GM21717 (cell line): ENCODE measurements around the gene TYW1.
"Not testable (repeated sequence)": the region's sequence is repeated elsewhere in the genome, so short reads cannot be mapped to it uniquely, and the experiment has no call there.

Experiments used
- ATAC-seq: cut with Tn5 transposase; IDR thresholded peaks from one replicate; pipeline ENCODE4 v1.9.1; 2021; ENCODE audit warnings: mild to moderate bottlenecking, moderate library complexity; ENCODE audit not compliant: unreplicated experiment

Gene TYW1

DNA sequence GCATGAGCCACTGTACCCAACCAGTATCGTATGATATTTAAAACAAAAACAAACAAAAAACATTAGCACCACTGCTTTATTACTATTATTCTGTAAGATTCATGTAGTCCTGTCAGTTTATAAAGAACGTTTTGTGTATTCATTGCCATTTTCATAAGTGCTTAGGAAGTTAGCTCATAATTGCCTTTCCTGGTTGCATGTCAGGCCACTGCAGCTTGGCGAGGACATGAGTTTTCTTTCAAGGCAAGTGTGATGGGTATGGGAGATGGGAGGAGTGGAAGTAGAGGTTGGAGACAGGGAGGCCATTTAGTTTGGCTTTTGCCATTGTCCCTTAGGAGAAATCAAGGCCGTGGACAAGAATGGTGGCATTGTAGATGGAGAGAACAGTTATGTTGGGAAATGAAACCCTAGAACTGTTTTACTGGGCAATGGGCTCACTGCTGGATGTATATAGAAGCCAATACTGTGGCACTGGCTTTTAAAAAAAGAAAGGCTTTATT lies 48.9 kb downstream of the TYW1 start:
- ATAC-seq, result no peak

DNA sequence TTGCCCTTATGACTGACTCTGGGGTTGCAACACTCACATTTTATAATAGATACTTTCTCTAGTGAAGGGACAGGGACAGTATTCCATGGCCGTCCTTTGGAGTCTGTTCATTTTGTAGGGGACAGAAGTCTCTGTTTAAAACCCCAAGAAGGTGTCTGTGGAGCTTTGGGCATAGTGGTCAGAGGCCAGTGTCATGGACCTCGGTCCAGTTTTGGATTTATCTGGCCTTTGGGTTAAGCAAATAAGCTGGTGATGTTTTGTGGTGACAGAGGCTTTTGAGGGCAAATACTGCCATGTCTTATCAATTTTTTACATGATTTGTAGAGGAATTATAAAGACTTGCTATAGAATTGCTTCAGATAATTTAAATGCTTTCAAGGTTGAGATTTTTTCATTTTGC lies 50.2 kb downstream of the TYW1 start:
- ATAC-seq, result not testable (repeated sequence)

DNA sequence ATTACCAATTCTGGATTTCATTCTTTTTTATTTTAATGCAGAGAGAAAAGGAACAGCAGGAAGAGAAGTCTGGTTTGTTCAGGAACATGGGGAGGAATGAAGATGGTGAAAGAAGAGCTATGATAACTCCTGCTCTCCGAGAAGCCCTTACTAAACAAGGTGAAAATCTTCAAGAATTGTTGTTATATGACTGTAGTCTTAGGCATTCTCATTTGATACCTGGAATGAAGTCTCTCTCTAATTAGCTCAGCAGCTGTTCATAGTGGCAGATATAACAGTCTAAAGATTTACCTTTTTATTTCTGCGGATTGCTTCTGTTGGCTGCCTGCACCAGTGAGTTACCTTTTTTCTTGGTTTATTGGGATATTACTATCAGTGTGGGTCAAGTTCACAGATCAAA lies 53.3 kb downstream of the TYW1 start:
- not testable (repeated sequence) for ATAC-seq

DNA sequence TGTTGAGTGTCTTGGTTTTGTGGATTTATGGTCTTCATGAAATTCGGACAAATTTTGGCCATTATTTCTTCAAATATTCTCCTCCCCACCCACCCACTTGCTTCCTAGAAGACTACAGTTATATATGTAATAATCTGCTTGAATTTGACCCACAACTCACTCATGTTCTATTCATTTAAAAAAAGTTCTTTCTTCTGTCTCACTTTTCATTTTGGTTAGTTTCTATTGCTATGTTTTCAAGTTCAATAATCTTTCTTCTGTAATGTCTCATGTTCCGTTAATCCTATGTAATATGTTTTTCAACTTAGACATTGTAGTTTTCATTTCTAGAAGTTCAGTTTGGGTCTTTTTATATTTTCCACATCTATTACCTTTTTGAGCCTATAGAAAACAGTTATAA lies 55.5 kb downstream of the TYW1 start:
- ATAC-seq, result not testable (repeated sequence)

DNA sequence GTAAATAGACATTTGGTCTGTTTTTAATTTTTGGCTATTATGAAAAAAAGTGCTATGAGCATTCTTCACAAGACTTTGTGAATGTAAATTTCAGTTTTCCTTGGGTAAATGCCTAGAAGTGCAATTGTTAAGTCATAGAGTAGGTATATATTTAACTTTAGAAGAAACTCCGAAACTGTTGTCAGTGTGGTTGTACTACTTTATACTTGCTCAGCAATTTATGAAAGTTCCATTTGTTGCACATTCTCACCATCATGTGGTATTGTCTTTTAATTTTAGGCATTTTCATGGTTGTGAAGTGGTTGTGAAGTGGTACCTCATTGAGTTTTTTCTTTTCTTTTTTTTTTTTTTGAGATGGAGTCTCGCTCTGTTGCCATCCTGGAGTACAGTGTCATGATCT lies 60.0 kb downstream of the TYW1 start:
- no peak for ATAC-seq

DNA sequence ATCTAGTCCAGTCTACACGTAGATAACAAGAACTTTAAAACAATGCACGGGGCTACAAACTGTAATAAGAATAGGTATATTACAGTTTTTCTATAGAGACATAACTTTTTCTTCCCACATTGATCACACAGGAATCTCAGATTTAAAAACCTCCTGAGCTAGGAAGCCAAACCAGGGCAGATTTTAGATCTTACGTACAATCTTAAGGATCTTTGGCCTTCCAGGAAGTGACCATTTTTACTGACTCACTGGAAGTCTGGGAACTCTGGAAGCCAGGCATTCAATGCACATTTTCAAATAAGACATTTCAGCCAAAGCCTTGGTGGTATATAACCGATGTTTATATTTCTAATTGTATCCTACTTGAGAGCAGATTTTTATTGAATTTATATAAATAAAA lies 64.7 kb downstream of the TYW1 start:
- ATAC-seq, result not testable (repeated sequence)

DNA sequence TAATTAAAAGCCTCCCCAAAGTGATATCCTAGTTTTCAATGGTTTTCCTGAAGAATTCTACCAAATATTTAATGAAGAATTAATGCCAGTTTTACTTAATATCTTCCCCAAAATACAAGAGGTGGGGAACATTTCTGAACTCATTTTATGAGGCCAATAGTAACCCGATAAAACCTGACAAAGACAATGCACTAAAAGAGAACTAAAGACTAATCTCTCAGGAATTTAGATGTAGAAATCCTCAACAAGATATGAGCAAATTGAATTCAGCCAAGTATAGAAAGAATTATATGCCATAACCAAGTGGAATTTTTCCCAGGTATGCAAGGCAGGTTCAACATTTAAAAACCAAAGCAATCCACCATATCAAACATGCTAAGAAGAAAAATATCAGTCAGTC lies 66.2 kb downstream of the TYW1 start:
- not testable (repeated sequence) for ATAC-seq

DNA sequence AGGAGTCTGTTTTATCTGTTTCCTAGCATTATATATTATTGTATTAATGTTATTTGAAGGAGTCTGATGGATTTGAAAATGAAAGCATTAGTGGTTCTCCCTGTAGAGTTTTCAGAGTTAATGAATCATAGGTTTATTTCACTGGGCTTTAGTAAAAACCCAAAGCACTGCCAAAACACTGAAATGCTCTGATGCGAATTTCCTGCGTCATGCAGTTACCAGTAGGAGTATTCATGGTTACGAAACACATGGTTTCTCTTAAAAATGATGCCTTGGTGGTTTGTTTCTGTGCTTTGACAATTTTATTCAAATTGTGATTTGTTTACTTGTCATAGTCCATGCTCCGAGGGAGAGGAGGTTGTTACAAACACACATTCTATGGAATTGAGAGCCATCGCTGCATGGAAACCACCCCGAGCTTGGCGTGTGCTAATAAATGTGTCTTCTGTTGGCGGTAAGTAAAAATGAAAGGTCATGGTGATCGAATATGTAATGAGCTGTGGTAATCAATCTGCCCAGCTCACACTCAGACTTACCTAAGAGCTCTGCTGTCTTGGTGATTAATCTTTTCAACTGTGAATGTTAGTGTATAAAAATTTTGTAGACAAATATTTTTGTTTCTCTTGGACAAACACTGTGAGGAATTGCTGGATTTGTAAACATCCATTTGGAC lies 70.5 kb downstream of the TYW1 start:
- not testable (repeated sequence) for ATAC-seq

DNA sequence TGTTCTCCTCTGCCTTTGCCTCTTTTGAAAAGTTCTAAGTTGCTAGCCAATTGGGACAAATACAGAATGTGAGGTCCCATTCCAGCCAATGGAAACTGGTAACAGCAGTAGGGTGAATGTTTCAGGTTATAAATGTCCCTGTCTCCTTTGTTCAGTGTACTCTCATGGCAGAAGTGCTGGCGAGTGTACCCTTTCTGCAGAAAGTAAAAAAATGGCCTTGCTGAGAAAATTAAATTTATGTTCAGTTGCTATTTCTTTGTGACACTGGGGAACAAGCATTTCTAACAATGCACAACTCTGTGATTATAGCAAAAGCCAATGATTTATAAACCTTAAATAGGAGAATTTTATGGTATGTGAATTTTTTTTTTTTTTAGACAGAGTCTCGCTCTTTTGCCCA lies 79.5 kb downstream of the TYW1 start:
- ATAC-seq, result not testable (repeated sequence)

DNA sequence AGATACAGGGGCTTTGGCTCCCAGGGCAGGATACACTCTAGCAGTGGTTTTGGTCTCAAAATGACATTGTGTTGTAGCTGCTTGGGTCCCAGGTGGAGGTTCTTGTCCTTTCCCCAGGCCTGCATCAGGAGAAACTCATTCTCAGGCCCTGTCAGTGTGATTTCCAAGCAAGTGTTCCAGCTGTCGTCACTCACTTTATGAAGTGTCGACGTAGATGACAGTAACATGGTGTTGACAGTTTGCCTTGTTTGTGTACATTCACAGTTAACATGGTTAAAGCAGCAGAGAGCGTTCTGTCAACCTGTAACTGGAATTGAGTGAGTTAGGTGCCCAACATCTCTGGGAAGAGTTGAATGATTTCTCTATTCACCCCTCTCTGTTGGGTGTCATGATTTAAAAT lies 86.2 kb downstream of the TYW1 start:
- not testable (repeated sequence) for ATAC-seq

DNA sequence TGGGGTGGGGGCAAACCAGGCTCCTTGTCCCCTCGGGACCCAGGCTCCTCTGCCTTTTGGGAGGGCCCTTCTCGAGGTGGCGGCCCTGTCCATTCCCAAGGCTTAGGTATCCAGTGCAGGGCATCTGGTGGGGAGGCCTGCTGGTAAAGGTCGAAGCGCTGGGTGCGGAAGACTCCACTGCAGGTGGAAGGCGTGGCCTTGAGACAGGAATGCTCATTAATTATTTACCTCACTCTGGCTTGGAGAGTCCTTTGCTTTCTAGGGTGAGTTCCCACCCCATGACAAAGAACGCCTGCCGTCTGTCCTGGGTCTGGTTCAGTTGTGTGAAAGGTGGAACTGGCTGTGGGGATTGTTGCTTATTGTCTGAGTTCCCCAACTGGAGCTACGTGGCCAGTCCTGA lies 92.6 kb downstream of the TYW1 start:
- ATAC-seq, result not testable (repeated sequence)

DNA sequence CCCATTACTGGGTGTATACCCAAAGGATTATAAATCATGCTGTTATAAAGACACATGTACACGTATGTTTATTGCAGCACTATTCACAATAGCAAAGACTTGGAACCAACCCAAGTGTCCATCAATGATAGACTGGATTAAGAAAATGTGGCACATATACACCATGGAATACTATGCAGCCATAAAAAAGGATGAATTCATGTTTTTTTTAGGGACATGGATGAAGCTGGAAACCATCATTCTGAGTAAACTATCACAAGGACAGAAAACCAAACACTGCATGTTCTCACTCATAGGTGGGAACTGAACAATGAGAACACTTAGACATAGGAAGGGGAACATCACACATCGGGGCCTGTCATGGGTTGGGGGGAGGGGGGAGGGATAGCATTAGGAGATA lies 94.4 kb downstream of the TYW1 start:
- not testable (repeated sequence) for ATAC-seq

DNA sequence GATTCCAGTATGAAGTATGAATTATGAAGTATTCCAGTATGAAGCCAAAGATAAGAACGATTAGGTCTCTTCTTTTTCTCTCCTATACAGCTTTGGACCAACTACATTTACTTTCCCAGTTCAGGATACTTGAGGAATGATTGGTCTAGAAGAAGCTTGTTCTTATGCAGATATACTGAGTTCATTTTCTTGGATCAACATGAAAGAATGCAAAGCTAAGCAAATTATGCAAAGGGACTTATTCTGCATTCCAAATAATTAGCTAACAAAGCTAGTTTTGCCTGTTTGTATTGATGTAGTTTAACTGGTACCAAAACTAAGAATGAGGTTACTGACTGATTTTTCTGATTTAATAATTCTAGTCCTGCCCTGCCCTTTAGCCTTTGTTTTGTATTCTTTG lies 101.4 kb downstream of the TYW1 start:
- not testable (repeated sequence) for ATAC-seq

DNA sequence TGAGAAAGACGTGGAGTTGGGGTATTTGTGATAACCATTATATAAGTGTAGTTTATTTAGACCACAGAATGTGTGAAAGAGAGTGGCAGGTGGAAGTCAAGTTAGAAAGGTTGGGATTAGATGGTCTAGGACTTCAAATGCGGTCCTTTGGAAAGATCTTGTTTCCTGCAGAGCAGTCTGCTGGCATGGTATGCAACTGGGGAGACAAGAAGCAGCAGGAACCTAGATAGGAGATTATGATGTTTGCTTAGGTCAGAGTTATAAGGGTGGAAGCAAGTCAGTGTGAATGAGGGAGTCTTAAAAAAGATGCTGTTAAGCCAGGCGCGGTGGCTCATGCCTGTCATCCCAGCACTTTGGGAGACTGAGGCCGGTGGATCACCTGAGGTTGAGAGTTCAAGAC lies 102.8 kb downstream of the TYW1 start:
- not testable (repeated sequence) for ATAC-seq

DNA sequence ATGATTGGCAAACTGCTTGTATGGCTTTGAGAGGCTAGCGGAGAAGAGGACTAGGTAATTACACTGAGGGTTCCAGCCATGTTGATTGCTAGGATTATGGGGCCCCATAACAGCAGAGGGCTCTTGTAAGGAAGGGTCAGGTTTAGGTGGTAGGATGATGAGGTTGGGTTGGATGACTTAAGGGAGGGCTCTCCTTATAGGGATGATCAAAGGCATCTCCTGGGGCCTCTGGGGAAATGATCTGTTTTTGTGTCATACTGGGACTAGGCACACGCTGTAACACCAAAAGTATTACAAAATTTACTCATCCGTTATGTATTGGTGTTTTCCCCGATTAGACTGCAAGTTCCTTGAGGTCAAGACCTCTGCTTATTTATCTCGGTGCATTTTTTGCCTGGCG lies 103.4 kb downstream of the TYW1 start:
- not testable (repeated sequence) for ATAC-seq

DNA sequence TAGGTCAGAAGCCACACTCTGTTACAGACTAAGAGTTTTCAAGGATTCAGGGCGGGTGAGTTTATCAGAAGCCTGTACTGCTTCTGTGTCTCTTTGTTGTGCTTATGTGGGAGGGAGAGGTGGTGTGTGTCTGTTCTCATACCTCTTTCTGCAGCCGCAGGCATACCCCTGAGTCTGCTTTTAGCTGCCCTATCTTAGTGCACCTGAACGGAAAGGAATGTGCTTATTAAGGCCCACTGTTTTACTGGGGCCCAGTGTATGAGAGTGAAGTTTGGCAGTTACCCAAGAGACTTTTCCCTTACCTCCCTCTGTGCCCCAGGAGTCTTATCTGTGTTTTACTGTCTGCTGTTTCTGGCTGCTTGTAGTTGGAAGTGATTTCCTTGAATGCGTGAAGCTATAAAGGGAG lies 104.3 kb downstream of the TYW1 start:
- no peak for ATAC-seq

DNA sequence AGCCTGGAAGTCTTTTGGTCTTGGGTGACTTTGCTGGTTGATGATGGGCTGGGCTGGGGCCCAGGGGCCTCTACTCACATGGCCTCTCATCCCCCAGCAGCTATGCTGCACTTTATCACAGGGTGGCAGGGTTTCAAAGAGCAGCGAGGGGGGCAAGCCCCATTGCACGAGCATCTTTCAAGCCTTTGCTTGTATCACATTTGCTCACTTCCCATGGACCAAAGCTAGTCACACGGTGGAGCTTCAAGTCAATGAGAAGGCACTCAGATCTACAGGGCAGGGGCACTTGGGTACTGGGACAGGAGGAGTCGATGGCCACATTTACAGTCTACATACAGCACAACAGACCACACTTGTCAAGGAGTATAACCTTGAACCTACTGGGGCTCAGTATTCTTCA lies 108.3 kb downstream of the TYW1 start:
- ATAC-seq, result not testable (repeated sequence)

DNA sequence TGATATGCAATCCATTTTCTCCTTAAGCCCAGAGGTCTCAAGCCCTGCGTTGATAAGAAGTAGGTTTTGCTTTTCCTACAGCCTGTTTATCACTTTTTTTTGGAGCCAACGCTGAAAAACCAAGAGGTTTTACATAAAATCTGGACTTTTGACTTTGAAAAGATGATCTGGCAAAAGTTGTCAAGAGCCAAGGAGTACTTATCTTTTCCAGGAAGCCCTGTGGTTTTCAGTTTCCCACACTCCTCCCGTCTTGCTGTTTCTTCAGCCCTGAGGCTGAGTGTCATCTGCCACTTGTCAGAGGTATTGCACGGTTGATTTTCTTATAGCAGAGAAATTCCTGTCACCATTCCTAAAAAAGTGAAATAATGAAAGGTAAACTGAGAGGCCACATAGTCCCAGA lies 108.7 kb downstream of the TYW1 start:
- ATAC-seq, result no peak

DNA sequence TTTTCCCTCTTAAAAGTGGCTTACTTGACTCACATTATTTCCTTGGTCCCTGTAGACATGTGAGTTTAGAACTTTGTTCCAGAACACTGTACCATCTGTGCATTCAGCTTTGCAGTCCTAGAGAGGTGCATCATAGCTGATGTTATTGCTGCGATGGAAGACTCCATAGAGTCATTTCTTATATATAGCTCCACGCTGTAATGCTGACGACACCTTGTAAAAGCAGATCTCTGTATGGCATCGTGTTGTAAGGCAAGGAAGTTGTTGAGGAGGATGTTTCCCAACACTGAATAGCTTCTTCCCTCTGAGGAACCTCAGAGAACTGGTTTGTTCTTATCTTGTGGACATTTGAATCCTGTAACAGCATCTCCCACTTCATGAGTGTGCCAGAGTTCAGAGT lies 109.6 kb downstream of the TYW1 start:
- not testable (repeated sequence) for ATAC-seq

DNA sequence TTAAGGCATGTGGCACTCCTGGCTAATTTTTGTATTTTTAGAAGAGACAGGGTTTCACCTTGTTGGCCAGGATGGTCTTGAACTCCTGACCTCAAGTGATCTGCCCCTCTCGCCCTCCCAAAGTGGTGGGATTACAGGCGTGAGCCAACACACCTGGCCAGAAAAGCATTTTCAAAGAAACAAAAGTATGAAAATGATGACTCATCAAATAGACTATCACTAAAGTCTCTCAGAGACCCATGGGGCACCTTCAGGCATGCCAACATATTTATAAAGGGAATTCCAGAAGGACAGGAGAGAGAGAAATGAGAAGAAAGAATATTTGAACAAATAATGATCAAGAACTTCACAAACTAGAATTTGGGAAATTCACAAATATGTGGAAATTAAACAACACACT lies 114.7 kb downstream of the TYW1 start:
- not testable (repeated sequence) for ATAC-seq

DNA sequence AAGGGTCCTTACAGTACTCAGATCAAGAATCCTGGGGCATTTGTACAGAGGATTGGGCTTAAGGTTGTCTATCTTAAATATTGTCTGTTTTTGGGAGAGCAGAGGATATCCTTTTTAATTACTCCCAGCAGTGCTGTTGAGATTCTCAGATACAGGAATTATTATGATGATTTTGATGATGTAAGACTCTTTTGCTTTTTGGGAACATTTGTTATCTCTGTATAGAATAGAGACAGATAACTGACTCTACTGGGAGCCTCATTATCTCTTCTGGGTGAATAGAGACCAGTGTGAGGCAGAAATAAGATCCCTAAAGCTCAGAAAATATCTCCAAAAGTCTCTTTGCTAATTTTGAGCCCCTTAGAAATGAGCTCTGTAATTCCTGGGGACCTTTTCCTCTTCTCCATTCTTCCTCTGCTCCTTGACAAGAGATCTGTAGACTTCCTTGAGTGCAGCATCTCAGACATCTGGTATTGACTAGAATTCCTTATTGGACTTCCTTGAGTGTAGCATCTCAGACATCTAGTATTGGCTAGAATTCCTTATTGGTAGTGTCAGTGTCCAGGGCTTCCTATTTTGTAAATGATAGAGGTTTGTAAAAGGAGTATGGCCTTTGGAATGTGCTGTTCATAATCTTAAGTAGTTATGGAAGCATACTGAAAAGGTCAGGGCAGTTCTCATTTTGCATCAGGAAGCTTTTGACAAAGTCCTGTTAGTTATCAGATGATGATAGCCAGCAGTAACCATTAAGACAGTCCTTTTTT lies 118.0 kb downstream of the TYW1 start:
- ATAC-seq, result not testable (repeated sequence)

DNA sequence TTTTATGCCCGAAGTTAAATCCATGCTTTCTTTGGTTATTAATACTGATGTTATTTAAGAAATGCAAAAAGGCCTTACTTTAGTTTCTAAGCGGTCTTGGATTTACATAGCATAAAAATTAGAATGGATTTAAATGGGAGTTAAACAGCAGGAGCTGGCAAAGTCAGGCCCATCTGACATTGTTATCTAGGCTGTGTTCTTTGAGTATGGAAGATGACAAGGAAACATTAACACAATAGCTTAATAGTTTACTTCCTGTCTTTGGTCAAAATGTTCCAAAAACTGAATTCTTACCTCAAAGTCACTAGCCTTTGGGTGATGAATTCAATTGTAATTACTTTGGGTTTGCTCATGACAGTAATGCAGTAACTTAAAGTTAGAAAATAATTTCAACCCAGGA lies 123.9 kb downstream of the TYW1 start:
- ATAC-seq, result not testable (repeated sequence)
